LHCN-M2 (cell line): ENCODE results near the gene BLOC1S5. TPM values are rescaled to one million over a fixed set of nuclear protein-coding genes. Genes with fewer than 3 reads are reported as not detected.

Experiments
- DNase-seq: peaks from one replicate; pipeline ENCODE4 v3.0.0-alpha.2; 2012; ENCODE audit warnings: low read depth
- polyA plus RNA-seq: library from polyadenylated mRNA; unstranded; fragments of >200 nt; gene quantifications from one replicate; pipeline ENCODE4 v1.2.1, GENCODE V29; 2012; ENCODE audit warnings: missing spikeins
- total RNA-seq: library from RNA; depleted of rRNA; stranded (reverse); fragments of >200 nt; gene quantifications from 2 replicates; pipeline ENCODE4 v1.2.3, GENCODE V29; 2014; rRNA removed

The BLOC1S5 gene
- total RNA-seq, result 12.4 and 22.4 TPM in 2 replicates
- polyA plus RNA-seq, result 6.9 TPM

DNA sequence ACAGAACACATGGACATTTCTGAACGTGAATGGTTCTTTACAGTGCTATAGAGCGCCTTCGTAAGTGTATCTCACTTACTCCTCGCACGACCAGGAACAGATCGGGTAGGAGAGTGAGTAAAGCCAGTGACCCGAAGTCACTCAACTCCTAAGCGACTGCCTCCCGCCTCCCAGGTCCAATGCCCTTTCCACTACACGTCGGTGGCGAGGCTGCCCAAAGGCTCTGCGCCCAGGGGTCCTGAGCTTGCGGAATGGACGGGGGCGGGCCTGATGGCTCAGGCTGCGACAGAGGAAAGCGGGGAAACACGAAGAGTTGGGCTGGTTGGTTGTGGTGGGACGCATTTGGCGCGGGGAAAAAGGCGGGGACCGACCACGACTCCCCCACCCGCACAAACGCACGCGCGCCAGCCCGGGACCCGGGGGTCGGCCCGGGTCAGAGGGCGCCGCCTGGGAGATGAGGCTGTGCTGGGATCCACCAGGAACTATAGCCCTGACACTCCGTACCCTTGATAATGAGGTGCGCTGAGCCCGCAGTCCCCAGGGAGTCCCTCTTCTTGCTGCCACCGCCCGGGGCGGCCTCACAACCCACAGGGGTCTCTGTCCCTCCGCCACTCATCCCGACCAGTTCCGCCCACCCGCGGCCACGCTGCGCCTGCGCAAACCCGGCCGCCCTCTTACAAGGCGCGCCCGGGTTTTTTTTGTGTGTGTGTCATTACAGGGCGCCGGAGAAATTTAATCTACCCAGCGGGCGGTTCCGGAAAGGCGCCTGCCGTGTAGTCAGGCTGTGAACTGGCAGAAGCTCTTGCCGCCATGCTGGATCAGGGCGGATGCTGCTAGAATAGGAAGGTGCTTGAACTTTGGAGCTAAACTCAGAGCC, at the start of gene BLOC1S5:
Gene BLOC1S5 (minus strand): TSS at position 629 of the 877 bp plus-strand sequence. CDS start 13 bp downstream, at position 616.
- peak; percentile 95 for DNase-seq

DNA sequence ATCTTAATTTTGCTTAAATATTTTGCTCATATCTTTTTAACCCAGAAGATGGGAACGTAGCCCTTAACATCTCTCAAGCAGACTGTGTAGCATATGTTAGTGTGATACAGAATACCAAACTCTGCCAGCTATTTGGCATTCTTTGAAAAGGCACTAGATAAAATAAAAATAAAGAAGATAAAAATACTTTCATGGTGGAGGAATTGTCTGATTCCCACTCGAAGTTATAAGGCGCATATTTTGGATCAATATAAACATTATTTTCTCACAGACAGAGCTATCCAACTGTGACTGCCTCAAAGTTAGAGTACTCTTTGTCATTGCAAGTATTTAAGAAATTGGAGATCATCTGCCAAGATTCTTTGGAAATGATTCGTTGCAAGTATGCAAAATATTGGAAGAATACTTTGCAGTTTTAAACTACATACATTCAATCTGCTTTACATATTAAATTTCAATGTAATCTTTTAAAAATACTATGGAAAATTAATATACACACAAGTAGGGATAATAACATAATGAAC, 49.0 kb upstream of the BLOC1S5 start:
- DNase-seq, result no peak

DNA sequence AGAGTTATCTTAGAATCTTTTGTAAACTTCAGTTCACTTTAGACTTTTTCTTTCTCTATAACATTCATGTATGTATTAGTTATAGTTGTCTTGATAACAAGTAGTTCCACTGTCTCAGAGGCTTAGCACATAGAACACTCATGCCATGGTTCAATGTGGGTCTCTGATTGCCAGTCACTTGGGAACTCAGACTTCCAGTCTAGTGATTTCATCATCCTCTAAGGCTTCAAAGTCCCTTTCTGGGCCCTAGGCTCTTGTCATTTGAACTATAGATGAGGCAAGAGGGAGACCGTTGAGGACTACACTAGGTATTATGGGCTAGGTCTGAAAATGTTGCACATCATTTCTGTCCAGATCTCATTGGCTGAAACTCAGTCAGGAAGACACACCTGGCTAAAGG, 46.5 kb upstream of the BLOC1S5 start:
- DNase-seq, result no peak

- DNase-seq, result no peak
Observed at GRCh38 chr6:8110117-8110721, 46.0 kb upstream of the BLOC1S5 start.

- DNase-seq, result no peak
Observed at GRCh38 chr6:8108759-8109539, 44.8 kb upstream of the BLOC1S5 start.

DNA sequence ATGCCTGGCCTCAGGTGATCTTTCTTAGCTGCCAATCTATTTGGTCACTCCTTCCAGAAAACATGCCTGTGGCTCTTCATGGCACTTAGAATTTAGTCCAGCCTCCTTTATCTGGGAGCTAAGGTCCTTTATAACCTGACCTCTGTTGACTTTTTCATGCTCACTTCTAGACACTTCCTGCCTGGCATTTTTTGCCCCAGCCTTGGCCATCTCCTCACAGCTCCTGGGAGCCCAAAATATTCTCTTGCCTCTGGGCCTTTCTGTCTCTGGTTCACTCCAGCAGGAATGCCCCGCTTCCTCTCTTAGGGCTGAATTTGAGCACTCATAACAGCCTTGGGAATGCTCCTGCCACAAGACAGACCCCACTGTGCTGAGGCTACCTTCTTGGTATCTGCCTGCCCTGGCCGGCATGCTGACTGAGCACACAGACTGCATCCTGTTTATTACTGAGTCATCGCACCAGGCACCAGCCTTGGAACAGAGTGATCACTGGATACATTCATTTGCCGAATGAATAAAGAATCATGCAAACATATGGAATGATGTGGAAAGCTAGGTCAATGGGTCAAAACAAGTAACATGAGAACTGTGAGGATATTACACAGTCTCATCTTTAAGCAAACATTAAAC, 44.0 kb upstream of the BLOC1S5 start:
- peak; percentile 89 for DNase-seq

- no peak for DNase-seq
Observed at GRCh38 chr6:8105791-8106190, 41.6 kb upstream of the BLOC1S5 start.

DNA sequence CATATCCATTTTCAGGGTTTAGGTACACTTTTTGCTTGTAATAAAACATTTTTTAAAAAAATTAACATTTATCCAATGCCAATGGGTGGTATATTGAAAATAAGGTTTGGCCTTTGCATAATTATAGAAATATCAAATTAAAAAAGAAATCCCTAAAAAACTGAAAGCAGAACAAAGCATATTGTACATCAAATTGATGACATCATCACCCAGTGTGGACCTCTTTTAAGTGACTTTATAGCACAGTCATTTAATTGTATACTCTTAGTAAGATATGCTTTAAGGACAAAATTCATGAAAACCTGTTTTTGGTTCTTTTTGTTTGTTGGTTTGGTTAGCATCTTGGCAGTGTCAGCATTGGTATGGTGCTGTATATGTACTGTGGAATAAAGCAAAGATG, 39.5 kb upstream of the BLOC1S5 start:
- no peak for DNase-seq

DNA sequence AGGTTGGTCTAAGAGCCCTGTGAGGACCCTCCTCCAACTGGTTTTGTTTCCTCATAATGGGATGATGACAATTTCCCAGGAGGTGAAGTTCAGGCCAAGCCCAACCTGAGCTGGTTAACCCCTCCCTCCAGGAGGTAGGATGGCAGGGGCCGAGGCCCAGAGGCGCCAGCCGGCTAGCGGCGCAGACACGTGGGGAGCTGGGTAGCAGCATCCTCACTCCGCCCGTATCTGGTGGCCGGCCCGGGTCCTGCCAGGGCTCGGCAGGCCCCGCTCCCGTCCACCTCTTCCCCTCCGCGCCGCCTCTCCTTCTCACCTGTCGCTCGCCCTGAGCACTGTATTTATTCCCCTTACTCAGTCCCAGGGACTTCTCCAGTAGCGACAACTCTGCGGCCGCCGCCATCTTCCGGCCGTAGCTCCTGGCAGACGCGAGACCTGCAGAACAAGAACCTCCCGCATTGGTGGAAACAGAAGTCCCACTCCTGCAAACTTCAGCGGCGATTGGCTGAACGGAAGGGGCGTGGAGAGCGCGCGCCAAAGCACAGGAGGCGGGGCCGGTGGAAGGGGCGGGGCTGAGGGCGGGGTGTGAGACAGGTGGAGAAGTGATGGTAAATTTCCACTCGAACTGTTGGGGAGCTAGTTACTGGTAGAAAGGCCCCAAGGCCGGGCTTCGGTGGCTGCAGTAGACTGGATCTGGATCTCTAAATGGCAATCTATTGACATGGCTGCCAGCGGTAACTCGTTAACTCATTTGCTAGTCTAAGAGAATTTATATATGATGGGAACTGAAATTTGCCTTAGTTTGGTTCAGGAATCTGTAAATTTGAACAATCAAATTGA, 38.2 kb upstream of the BLOC1S5 start, which contains the start of gene EEF1E1:
Gene EEF1E1 (minus strand): TSS at position 427 of the 837 bp plus-strand sequence. CDS start 27 bp downstream, at position 400.
- DNase-seq, result peak; percentile 91

DNA sequence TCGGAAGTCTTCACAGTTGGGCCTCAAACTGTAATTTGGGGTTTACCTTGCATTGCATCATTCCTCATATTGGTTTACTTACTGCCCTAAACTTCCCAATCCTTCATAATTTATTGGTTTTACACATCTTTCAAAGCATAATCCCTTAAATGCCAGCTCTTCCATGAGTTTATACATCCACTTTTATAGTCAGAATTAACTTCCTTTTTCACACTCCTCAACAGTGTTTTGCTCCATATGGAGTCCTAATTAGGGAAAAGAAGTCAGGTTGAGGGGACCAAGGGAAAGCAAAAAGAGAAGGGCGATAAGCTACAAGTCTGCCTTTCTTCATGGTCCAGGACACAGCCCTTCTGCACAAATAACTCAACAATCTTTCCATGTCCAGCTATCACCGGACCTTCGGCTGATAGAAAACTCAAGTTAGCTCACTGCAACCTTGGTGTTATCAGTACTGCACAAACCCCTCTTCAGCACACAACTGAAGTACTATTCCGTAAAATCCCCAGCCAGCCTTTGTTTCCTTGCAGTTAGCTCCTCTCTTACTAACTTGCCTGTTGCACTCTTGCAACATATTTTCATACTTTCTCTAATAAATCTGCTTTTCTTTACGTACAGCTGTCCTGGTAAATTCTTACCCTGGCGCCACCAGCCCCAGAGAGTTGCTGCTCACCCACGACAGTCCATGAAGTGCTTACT, 36.1 kb upstream of the BLOC1S5 start:
- DNase-seq, result no peak

GRCh38 chr6:8090650-8091049, 26.5 kb upstream of the BLOC1S5 start:
- no peak for DNase-seq

DNA sequence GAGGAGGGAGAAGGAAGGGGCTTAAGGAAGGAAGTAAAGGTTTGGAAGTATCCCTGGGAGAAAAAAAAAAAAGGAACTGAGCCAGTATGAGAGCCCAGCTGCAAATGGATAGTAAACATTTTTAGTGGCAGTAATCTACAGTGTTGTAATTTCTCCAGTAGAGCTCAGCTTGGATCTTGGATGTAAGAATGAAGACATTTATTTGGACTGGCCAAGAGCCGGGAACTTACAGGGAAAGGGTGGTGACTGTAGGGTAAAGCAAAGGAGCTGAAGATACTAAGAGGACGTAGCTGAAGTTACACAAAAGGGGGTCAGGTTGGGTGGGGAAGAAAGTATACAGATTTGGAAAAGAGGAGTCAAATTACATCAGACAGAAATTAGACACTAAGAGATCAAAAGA, 24.7 kb upstream of the BLOC1S5 start:
- DNase-seq, result no peak

GRCh38 chr6:8087870-8088754, 23.9 kb upstream of the BLOC1S5 start:
- no peak for DNase-seq

DNA sequence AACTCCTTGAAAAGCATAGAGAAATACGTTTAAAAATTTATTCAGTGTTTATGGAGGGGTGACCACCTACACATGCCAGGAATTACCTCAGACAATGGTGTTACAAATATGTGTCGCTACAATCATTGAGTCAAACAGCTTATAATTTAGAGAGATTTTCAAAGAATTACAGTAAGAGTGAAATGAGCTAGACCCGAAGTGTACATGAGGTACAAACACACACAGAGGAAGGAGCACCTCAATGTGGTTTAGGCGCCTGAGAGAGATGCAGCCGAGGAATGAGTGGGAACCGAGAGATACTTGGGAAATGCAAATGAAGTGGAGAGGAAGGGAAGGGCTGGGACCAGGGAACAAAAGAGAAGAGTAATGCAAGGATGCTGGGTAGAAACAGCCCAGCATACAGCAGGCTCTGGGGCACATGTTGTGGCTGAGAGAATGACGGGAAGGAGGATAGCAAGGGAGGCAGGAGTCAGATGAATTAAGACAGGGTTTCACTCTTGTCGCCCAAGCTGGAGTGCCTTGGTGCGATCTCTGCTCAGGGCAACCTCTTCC, 22.6 kb upstream of the BLOC1S5 start:
- DNase-seq, result no peak

DNA sequence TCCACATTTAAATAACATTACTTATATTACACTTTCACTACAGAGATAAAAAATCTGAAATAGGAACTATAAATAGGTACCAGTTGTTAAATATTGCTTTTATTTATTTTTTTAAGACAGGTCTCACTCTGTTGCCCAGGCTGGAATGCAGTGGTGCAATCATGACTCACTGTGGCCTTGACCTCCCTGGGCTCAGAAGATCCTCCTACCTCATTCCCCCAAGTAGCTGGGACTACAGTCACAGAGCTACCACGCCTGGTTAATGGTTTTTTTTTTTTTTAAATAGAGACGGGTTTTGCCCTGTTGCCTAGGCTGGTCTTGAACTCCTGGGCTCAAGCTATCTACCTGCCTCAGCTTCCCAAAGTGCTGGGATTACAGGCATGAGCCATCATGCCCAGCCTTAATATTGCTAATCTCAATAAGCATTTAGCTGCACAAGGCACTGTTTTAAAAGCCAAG, 20.9 kb upstream of the BLOC1S5 start:
- DNase-seq, result peak; percentile 96

- no peak for DNase-seq
Observed at GRCh38 chr6:8084586-8084985, 20.4 kb upstream of the BLOC1S5 start.

- peak; percentile 92 for DNase-seq
Observed at GRCh38 chr6:8082954-8083858, 19.0 kb upstream of the BLOC1S5 start.
